Endodermal cell (in vitro differentiated cells): ENCODE results near the gene PPIL6. TPM values are rescaled to one million over a fixed set of nuclear protein-coding genes. Genes with fewer than 3 reads are reported as not detected.
A peak's percentile ranks its signal among the peaks of the same experiment; 100 is the strongest.

ENCODE experiments used
- DNase-seq: peaks from one replicate; pipeline ENCODE4 v3.0.0-alpha.2; 2017
- H3K27ac ChIP-seq: 2 replicates; pipeline ENCODE4 v1.5.1; 2013; ENCODE audit warnings: mild to moderate bottlenecking, low read depth, low read length, moderate library complexity
- H3K27me3 ChIP-seq: 2 replicates; pipeline ENCODE4 v1.6.1; 2013; ENCODE audit warnings: mild to moderate bottlenecking, low read length, moderate library complexity; ENCODE audit not compliant: insufficient read depth, control insufficient read depth, poor library complexity, severe bottlenecking
- H3K36me3 ChIP-seq: 2 replicates; pipeline ENCODE4 v1.7.0; 2013; ENCODE audit warnings: mild to moderate bottlenecking, low read length, moderate library complexity; ENCODE audit not compliant: control insufficient read depth, insufficient read depth
- H3K4me1 ChIP-seq: one replicate; pipeline ENCODE4 v1.7.0; 2013; ENCODE audit warnings: low read length; ENCODE audit not compliant: control insufficient read depth, insufficient read depth
- H3K4me3 ChIP-seq: 2 replicates; pipeline ENCODE4 v1.5.1; 2013; ENCODE audit warnings: mild to moderate bottlenecking, low read length, moderate library complexity
- H3K9ac ChIP-seq: 2 replicates; pipeline ENCODE4 v1.6.1; 2013; ENCODE audit warnings: mild to moderate bottlenecking, low read length, moderate library complexity; ENCODE audit not compliant: poor library complexity, severe bottlenecking; ENCODE audit errors: extremely low read depth
- H3K9me3 ChIP-seq: 2 replicates; pipeline ENCODE4 v1.6.1; 2013; ENCODE audit warnings: mild to moderate bottlenecking, low read length, moderate library complexity; ENCODE audit not compliant: control insufficient read depth
- H3K27ac Mint-ChIP-seq: 2 replicates; pipeline ENCODE4 v1.8.0; 2020; ENCODE audit warnings: mixed read lengths
- H3K27me3 Mint-ChIP-seq: 2 replicates; pipeline ENCODE4 v1.8.0; 2021; ENCODE audit warnings: mild to moderate bottlenecking, mixed read lengths; ENCODE audit not compliant: insufficient read depth
- H3K36me3 Mint-ChIP-seq: 2 replicates; pipeline ENCODE4 v1.8.0; 2020; ENCODE audit warnings: low read depth, mixed read lengths
- H3K4me1 Mint-ChIP-seq: 2 replicates; pipeline ENCODE4 v1.8.0; 2020; ENCODE audit warnings: mixed read lengths
- H3K4me3 Mint-ChIP-seq: 2 replicates; pipeline ENCODE4 v1.8.0; 2020; ENCODE audit warnings: mild to moderate bottlenecking, moderate library complexity, mixed read lengths
- H3K9me3 Mint-ChIP-seq: 2 replicates; pipeline ENCODE4 v1.8.0; 2020; ENCODE audit warnings: mild to moderate bottlenecking, mixed read lengths
- WGBS, 2 experiments: methylation state at CpG; one replicate each; pipeline versions ENCODE4 v1.1.5 to v1.1.7; 2013; ENCODE audit warnings: missing lambda C conversion rate in 2 of 2, mixed read lengths in 1 of 2; ENCODE audit not compliant: insufficient coverage in 1 of 2, insufficient read length in 1 of 2; 5-methylcytosine and 5-hydroxymethylcytosine counted together
- total RNA-seq, 2 donors: library from RNA; stranded (reverse); fragmentation: NEBNext Ultra II Directional in 1 of 2; extraction: Animal tissue kit (Norgen Biotek cat#: 25700) in 1 of 2; gene quantifications; 2 replicates in 1 of 2; 3 replicates in 1 of 2; pipeline ENCODE4 v1.2.1, GENCODE V29; 2021
- TF ChIP-seq, protein P1 (sequence below): fragments of 200-600 bp; sonication (generic); conservative IDR thresholded peaks from 2 replicates; pipeline ENCODE4 v1.5.0; 2021; ENCODE audit warnings: antibody characterized with exemption, mild to moderate bottlenecking

The PPIL6 gene
- total RNA-seq, 2 donors from 2014 or later, result 2.2 to 2.9 TPM

DNA sequence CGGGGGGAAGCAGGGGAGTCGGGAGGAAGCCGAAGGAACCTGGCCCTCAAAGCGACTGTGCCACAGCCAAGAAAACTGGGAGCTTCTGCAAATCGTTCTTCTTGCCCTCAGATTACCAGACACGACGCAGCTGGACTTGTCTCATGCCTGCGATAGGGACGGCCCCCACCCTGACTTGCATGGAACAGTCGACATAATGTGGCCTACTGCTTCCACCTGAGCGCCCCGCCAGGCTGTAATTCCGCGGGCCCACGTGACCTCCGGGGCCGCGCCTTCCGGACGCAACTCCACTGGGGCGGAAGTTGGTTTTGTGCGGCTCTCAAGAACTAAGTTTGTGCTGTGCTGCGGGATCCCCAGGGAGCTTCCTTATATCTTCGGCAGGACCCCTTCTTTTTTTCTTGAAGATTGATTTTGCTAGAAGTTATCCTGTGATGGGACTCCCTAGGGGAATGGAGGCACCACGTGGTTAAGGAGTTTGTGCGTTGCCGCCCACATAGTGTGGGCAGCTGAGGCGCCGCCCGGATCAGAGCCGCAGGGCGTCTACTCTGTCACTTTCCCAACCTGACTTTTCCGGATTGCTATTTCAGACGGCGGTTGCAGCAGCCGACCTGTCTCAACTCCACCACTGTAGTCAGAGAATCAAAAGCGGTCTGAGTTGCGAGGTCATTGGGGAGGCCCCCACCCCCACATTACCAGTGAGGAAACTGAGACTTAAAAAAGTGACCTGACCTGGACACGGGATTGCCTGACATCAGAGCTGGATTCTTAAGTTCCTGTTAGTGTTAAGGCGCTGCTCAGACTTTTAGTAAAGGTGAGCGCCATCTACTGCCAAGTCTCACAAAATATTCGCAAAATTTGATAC, 57.6 kb downstream of the PPIL6 start:
- Mint-ChIP-seq H3K4me1 (peaks cover 38% of the 10 kb centered on the region), H3K27ac (peak overlapping the region; percentile 100), H3K4me3 (peak overlapping the region; percentile 85), H3K27me3 (peaks cover 5% of the 10 kb centered on the region), H3K36me3 (peaks cover 11% of the 10 kb centered on the region), H3K9me3 (no peaks in the 10 kb centered on the region)
- WGBS, 2 experiments, result 0% methylated on average over 27 to 42 of the region's 42 CpGs
- DNase-seq, result peak; percentile 96
- Histone ChIP-seq H3K36me3 (peaks cover 12% of the 10 kb centered on the region), H3K4me3 (peak overlapping the region; percentile 97), H3K4me1 (peaks cover 10% of the 10 kb centered on the region), H3K27me3 (no peaks in the 10 kb centered on the region), H3K9ac (peak overlapping the region; percentile 98), H3K27ac (peak overlapping the region; percentile 99), H3K9me3 (no peaks in the 10 kb centered on the region)
- TF ChIP-seq, protein P1, sequence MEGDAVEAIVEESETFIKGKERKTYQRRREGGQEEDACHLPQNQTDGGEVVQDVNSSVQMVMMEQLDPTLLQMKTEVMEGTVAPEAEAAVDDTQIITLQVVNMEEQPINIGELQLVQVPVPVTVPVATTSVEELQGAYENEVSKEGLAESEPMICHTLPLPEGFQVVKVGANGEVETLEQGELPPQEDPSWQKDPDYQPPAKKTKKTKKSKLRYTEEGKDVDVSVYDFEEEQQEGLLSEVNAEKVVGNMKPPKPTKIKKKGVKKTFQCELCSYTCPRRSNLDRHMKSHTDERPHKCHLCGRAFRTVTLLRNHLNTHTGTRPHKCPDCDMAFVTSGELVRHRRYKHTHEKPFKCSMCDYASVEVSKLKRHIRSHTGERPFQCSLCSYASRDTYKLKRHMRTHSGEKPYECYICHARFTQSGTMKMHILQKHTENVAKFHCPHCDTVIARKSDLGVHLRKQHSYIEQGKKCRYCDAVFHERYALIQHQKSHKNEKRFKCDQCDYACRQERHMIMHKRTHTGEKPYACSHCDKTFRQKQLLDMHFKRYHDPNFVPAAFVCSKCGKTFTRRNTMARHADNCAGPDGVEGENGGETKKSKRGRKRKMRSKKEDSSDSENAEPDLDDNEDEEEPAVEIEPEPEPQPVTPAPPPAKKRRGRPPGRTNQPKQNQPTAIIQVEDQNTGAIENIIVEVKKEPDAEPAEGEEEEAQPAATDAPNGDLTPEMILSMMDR, result peak; percentile 78

DNA sequence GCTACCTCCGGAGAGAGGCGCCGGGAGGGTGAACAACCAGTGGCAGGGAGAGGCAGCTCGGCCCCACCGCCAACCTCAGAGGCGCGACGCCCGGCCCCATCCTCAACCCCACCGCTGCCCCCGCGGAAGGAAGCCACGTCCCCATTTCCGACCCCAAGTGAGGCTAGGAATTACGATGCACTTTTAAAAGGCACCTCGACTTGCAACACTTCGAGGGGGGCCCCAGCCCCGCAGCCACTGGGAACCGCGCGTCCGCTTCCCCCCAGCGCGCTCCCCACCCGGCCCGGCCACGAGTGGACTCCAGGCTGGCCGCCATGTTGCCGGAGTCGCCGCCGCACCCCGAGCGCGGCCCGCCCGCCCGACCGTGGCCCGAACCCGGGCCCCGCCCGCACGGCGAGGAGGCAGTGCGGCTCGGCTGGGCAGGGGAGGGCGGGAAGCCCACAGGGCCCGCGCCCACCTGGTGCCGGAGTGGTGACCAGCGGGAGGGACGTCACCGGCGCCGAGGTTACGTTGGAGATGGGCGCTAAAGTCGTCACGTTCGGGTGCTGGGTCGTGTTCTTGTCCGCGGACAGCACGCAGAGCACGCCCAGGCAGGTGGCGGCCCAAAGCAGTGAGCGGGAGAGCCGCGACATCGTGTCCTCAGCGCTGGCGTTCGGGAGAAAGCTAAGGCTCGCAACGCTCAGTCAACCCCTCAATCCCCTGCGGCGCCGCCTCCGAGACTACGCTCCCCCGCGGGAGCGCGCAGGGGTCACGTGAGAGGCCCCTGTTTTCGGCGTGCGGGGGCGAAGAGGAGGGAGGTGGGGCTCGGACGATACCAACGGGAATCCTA, 58.5 kb downstream of the PPIL6 start, which contains the start of gene CD164:
Gene CD164 (minus strand): TSS at position 721 of the 829 bp plus-strand sequence. CDS start 89 bp downstream, at position 632.
- Mint-ChIP-seq H3K36me3 (peaks cover 17% of the 10 kb centered on the region), H3K4me1 (peaks cover 38% of the 10 kb centered on the region), H3K27ac (peak within 1 kb of the TSS; percentile 100), H3K27me3 (peaks cover 3% of the 10 kb centered on the region), H3K4me3 (peak within 1 kb of the TSS; percentile 85), H3K9me3 (no peaks in the 10 kb centered on the region)
- TF ChIP-seq, protein P1, result no peak
- DNase-seq, result peak; percentile 97
- H3K4me1 ChIP-seq, result peaks cover 10% of the 10 kb centered on the region
- H3K27me3 ChIP-seq, result no peaks in the 10 kb centered on the region
- peak within 1 kb of the TSS; percentile 99 for H3K27ac ChIP-seq
- H3K4me3 ChIP-seq, result peak within 1 kb of the TSS; percentile 97
- peak within 1 kb of the TSS; percentile 98 for H3K9ac ChIP-seq
- no peaks in the 10 kb centered on the region for H3K9me3 ChIP-seq
- 0 to 1% methylated on average over 29 to 93 of the region's 93 CpGs for whole genome bisulfite sequencing, 2 experiments
- H3K36me3 ChIP-seq, result peaks cover 20% of the 10 kb centered on the region

DNA sequence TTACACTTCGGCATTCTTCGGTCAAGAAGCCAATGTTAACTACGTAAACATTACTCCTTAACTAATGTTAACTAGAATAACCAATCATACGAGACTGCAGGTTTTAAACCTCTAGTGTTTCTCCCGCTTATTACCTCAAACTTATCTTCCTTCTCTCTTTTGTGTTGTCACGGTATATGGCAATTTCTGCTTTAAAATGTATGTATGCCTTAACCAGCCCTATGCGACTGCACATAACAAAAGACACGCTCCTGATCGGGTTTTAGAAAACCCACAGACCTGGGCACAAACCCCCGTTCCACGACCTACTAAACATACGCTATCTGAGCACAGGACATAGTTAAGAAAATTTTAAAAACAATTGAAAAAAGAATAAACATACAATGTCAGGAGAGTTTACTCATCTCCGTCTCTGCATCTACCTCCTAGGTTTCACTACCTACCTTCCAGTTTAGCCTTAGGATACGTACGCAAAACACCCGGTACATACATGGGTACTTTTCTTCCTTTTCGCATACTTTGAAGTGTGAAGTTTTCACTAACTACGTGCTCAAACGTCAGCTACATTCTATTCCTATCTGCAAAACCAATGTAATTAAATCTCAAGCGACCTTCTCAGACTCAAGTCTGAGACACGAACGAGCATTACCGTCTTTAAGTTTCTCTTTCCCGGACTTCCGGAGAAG, 59.2 kb downstream of the PPIL6 start:
- peak overlapping the region; percentile 85 for H3K4me3 Mint-ChIP-seq
- Histone ChIP-seq H3K36me3 (peaks cover 28% of the 10 kb centered on the region), H3K4me3 (peak overlapping the region; percentile 97), H3K9ac (peak overlapping the region; percentile 98), H3K27me3 (no peaks in the 10 kb centered on the region), H3K27ac (peak overlapping the region; percentile 99), H3K9me3 (no peaks in the 10 kb centered on the region), H3K4me1 (peaks cover 10% of the 10 kb centered on the region)
- no peaks in the 10 kb centered on the region for H3K9me3 Mint-ChIP-seq
- WGBS, 2 experiments, result 1 to 5% methylated on average over 16 to 24 of the region's 25 CpGs
- peaks cover 3% of the 10 kb centered on the region for H3K27me3 Mint-ChIP-seq
- TF ChIP-seq, protein P1, result no peak
- H3K27ac Mint-ChIP-seq, result peak overlapping the region; percentile 88
- peaks cover 38% of the 10 kb centered on the region for H3K4me1 Mint-ChIP-seq
- peaks cover 22% of the 10 kb centered on the region for H3K36me3 Mint-ChIP-seq
- DNase-seq, result no peak
